Activated CD8-positive, alpha-beta memory T cell treated with anti-CD3 and anti-CD28 coated beads, Interleukin-2, amount 50 U/mL, for 1 hour (primary cell): ENCODE results near the gene SEPHS2.
"Not testable (repeated sequence)": the region's sequence is repeated elsewhere in the genome, so short reads cannot be mapped to it uniquely, and the experiment has no call there.

Experiments
- DNase-seq: peaks from one replicate; pipeline ENCODE4 v3.0.0-alpha.2; 2020; ENCODE audit errors: extremely low read depth

The SEPHS2 gene

DNA sequence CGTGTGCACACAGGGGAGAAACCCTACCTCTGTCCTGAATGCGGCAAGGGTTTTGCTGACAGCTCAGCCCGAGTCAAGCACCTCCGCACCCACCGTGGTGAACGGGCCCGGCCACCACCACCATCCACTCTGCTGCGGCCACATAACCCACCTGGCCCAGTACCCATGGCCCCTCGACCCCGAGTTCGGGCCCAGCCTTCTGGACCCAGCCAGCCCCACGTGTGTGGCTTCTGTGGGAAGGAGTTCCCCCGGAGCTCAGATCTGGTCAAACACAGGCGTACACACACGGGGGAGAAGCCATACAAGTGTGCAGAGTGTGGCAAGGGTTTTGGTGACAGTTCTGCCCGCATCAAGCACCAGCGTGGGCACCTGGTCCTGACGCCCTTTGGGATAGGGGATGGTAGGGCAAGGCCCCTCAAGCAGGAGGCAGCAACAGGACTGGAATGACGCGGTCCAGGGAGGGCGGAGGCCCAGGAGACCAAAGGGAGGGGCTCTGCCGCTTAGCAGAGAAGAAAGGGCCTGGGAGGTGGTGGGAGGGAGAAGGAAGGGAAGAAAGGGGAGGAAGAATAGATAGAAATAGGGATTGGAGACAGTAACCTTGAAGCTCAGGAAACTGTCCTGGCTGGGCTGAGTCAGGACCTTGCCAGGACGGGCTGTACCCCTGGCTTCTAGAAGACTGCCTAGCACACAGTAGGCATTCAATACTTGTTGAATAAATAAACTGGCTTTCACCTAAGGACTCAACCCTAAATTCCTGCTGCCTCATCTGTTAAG lies 46.8 kb downstream of the SEPHS2 start:
- no peak for DNase-seq

DNA sequence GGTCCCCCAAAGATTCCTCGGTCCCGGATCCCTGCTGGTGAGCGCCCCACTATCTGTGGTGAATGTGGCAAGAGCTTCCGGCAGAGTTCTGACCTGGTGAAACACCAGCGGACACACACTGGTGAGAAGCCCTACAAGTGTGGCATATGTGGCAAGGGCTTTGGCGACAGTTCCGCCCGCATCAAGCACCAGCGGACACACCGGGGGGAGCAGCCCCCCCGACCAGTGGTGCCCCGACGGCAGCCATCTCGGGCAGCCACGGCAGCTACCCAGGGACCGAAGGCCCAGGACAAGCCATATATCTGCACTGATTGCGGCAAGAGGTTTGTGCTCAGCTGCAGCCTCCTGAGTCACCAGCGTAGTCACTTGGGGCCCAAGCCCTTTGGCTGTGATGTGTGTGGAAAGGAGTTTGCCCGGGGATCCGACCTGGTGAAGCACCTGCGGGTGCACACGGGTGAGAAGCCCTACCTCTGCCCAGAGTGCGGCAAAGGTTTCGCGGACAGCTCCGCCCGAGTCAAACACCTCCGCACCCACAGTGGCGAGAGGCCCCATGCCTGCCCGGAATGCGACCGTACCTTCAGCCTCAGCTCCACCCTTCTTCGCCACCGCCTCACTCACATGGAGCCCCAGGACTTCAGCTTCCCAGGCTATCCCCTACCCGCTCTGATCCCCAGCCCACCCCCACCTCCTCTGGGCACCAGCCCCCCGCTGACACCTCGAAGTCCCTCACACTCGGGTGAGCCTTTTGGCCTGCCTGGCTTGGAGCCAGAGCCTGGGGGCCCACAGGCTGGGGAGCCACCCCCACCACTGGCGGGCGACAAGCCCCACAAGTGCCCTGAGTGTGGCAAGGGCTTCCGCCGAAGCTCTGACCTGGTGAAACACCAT lies 47.7 kb downstream of the SEPHS2 start:
- no peak for DNase-seq

DNA sequence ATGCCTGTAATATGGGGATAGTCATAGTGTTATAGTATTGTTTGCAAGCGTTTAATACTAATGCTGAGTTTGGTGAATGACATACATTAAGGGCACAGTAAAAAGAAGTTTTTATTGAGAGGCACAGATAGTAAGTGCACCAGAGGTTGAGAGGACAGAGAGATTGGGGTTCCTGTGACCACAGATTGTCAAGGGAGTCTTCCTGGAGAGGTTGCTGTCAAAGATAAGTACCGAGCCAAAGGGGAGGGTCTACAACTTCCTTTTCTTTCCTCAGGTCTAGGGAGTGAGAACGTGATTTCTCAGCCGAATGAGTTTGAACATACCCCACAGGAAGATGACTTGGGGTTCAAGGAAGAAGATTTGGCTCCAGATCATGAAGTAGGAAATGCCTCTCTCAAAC lies 48.6 kb downstream of the SEPHS2 start:
- no peak for DNase-seq

DNA sequence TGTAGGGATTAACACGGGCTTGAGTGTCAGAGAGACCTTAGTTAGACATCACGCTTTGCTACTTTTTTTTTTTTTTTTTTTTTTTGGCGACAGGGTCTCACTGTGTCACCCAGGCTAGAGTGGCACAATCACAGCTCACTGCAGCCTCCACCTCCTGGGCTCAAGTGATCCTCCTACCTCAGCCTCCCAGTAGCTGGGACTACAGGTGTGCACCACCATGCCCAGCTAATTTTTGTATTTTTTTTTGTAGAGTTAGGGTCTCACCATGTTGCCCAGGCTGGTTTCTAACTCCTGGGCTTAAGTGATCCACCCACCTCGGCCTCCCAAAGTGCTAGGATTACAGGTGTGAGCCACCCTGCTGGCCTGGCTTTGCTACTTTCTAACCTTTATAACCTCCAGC lies 49.0 kb downstream of the SEPHS2 start:
- DNase-seq = not testable (repeated sequence)

DNA sequence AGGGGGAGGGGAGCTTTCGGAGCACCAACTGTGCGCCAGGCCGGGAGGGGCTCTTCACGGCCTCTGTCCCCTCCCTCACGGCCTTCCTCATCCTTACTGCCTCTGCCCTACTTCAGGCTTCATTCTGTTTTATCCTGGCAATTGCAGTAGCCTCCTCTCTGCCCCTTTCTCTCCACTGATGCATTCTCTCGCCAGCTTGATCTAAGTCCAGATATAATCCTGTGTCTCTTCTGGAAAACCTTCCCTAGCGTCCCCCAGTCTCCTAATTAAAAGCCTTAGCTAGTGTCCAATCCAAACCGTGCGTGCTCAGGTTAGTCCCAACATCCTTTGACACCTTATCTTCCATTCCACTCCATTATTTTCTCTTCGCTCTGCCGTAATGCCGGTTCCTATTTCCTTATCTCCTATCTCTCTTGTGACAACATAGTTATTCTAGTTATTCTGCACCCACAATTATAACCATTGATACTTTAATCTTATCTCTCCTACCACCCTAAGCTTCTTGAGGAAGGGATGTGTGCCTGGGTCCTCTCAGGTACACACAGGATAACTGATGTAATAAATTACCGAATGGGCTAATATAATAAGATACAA lies 49.6 kb downstream of the SEPHS2 start:
- DNase-seq = no peak

DNA sequence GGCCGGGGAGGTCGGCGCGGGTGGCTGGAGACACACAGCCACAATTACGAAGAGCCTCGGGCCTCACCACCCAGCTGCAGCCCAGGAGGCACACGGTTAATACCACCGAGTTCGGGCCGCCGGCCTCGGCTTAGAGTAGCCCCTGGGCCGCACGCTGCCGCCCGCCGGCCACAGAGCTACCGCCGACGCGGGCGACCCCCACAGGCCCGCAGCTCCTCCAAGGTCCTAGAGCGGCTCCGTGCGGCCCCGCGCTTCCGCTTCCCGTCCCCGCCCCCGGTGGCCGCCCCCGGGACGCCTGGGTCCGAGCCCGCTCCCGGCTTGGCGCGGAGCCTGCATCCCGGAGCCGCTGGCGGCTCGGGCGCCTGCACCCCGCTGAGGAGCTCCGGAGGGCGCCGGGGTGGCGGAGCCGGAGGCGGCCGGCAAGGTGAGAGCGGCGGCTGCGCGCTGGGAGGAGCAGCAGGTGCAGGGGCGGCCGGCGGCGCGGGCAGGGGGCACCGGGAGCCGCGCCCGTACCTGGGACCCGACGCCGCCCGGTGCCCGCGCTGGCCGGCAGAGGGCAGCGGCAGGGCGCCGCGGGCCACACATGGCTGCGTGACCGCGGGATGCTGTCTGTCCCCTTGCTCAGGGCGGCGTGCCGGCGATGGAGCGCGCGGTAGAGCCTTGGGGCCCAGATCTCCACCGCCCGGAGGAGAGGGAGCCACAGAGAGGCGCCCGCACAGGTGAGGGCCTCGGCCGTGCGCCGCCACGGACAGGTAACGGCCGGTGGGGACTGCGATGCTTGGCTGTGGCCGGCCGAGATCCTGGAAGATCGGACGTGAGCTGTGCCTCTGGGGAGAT lies 50.3 kb downstream of the SEPHS2 start, which contains the start of gene ZNF48:
Gene ZNF48 (plus strand): TSS at position 266 of the 837 bp plus-strand sequence. CDS start 375 bp downstream, at position 641.
- no peak for DNase-seq

DNA sequence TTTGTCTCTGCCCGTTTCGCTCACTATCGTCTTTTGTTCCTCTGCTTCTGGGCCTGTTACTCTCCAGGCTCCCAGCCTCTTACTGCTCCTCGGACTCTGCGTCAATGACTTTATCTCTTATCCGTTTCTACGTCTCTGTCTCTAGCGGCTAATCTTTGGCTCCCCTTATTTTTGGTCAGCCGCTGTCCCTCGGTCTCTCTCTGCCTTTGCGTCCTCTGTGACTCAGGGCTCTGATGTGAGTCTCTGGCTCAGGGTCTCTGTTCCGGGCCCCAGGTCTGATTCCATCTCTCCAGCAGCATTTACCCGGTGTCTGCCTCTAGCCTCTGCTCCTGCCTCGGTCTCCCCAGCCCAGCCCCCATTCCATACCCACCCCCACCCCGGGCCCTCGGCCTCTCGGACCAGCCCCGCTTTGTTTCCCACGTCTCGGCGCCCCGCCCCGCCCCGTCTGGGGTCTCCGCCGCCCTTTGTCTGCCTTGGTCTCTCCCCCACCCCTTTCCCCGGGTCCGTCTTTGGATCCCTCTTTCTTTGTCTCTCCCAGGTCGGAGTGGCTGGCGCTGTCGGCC lies 51.0 kb downstream of the SEPHS2 start:
- no peak for DNase-seq
